Measurements from ENCODE around the gene BTBD9. TPM values are rescaled to one million over a fixed set of nuclear protein-coding genes. Genes with fewer than 3 reads are reported as not detected.
A peak's percentile ranks its signal among the peaks of the same experiment; 100 is the strongest.

BTBD9 gene
- total RNA-seq, 1 donor from 2014 or later, result 10.3 TPM

DNA sequence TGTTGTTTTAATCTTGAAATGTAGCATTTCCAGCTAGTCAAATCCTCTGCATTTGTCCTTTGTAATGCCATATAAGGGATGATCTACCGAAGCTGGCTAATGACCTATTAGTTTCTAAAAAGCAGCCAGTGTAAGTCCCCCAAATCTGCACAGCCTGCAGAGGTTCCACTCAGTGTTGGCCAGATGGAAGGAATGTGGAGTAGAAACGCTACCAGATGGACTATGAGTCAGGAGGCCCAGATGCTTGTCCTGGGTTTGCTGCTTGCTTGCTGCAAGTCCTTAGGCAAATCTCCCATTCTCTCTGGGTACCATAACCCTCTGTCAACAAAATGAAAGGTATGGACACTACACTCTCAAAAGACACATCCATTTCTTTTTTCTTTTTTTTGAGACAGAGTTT, 149.8 kb downstream of the BTBD9 start:
- TF ChIP-seq EZH2 (IDR thresholded peaks at IDR 0.05; ENCODE audit: insufficient read depth, low read length), result no peak
- TF ChIP-seq, protein P1, sequence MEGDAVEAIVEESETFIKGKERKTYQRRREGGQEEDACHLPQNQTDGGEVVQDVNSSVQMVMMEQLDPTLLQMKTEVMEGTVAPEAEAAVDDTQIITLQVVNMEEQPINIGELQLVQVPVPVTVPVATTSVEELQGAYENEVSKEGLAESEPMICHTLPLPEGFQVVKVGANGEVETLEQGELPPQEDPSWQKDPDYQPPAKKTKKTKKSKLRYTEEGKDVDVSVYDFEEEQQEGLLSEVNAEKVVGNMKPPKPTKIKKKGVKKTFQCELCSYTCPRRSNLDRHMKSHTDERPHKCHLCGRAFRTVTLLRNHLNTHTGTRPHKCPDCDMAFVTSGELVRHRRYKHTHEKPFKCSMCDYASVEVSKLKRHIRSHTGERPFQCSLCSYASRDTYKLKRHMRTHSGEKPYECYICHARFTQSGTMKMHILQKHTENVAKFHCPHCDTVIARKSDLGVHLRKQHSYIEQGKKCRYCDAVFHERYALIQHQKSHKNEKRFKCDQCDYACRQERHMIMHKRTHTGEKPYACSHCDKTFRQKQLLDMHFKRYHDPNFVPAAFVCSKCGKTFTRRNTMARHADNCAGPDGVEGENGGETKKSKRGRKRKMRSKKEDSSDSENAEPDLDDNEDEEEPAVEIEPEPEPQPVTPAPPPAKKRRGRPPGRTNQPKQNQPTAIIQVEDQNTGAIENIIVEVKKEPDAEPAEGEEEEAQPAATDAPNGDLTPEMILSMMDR (IDR thresholded peaks at IDR 0.05; ENCODE audit: insufficient read depth, low read depth, low read length), result no peak
- H3K27me3 Mint-ChIP-seq (ENCODE audit: low read depth, unreplicated experiment), result no peaks in the 10 kb centered on the region
- no peaks in the 10 kb centered on the region for H3K79me2 ChIP-seq (ENCODE audit: insufficient read depth, low read length)
- no peaks in the 10 kb centered on the region for H3K27me3 ChIP-seq (ENCODE audit: insufficient read depth, low read length)
- H4K20me1 ChIP-seq (ENCODE audit: insufficient read depth, low read length), result no peaks in the 10 kb centered on the region
- no peaks in the 10 kb centered on the region for H3K9me3 Mint-ChIP-seq (ENCODE audit: unreplicated experiment)
- no peak overlapping the region for H3K9ac ChIP-seq (ENCODE audit: low read length)
- H2AFZ ChIP-seq (ENCODE audit: low read depth, low read length), result no peak overlapping the region
- DNase-seq (ENCODE audit: low read depth), result peak; percentile 78
- no peaks in the 10 kb centered on the region for H3K4me1 ChIP-seq (ENCODE audit: insufficient read depth, low read length)
- no peak overlapping the region for H3K4me3 ChIP-seq (ENCODE audit: insufficient read depth, low read depth, low read length)
- H3K4me2 ChIP-seq (ENCODE audit: low read length), result no peak overlapping the region
- H3K27ac Mint-ChIP-seq (ENCODE audit: unreplicated experiment), result peak overlapping the region; percentile 6
- no peak for FAIRE-seq
- H3K9me3 ChIP-seq (ENCODE audit: insufficient read depth, low read depth, low read length), result no peaks in the 10 kb centered on the region
- H3K36me3 ChIP-seq (ENCODE audit: insufficient read depth, low read length), result no peaks in the 10 kb centered on the region
- H3K27ac ChIP-seq (ENCODE audit: low read depth, low read length), result no peak overlapping the region
- peaks cover 5% of the 10 kb centered on the region for H3K36me3 Mint-ChIP-seq (ENCODE audit: low read depth, unreplicated experiment)
- H3K4me3 Mint-ChIP-seq (ENCODE audit: unreplicated experiment), result no peak overlapping the region
- H3K4me1 Mint-ChIP-seq (ENCODE audit: low read depth, unreplicated experiment), result peaks cover 3% of the 10 kb centered on the region

DNA sequence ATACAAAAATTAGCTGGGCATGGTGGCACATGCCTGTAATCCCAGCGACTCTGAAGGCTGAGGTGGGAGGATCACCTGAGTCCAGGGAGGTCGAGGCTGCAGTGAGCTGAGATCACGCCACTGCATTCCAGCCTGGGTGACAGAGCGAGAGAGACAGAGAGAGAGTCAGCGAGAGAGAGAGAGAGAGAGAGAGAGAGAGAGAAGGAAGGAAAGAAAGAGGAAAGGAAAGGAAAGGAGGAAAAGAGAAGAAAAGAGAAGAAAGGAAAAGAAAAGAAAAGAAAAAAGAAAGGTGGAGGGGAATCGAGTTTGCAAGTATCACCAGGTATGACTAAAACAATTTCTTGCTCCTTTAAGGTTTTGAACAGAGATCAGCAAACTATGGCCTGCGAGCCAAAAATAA, 152.3 kb downstream of the BTBD9 start:
- Histone ChIP-seq H3K9me3 (ENCODE audit: insufficient read depth, low read depth, low read length) (no peaks in the 10 kb centered on the region), H3K4me2 (ENCODE audit: low read length) (no peak overlapping the region), H3K36me3 (ENCODE audit: insufficient read depth, low read length) (no peaks in the 10 kb centered on the region), H2AFZ (ENCODE audit: low read depth, low read length) (no peak overlapping the region), H3K4me1 (ENCODE audit: insufficient read depth, low read length) (no peaks in the 10 kb centered on the region), H3K9ac (ENCODE audit: low read length) (no peak overlapping the region), H3K27me3 (ENCODE audit: insufficient read depth, low read length) (no peaks in the 10 kb centered on the region), H4K20me1 (ENCODE audit: insufficient read depth, low read length) (no peaks in the 10 kb centered on the region), H3K4me3 (ENCODE audit: insufficient read depth, low read depth, low read length) (no peak overlapping the region), H3K27ac (ENCODE audit: low read depth, low read length) (no peak overlapping the region), H3K79me2 (ENCODE audit: insufficient read depth, low read length) (no peaks in the 10 kb centered on the region)
- TF ChIP-seq, protein P1 (IDR thresholded peaks at IDR 0.05; ENCODE audit: insufficient read depth, low read depth, low read length), result no peak
- no peak for TF ChIP-seq EZH2 (IDR thresholded peaks at IDR 0.05; ENCODE audit: insufficient read depth, low read length)
- H3K36me3 Mint-ChIP-seq (ENCODE audit: low read depth, unreplicated experiment), result peaks cover 5% of the 10 kb centered on the region
- no peak for DNase-seq (ENCODE audit: low read depth)
- H3K4me1 Mint-ChIP-seq (ENCODE audit: low read depth, unreplicated experiment), result peaks cover 3% of the 10 kb centered on the region
- H3K27me3 Mint-ChIP-seq (ENCODE audit: low read depth, unreplicated experiment), result no peaks in the 10 kb centered on the region
- no peak overlapping the region for H3K27ac Mint-ChIP-seq (ENCODE audit: unreplicated experiment)
- H3K9me3 Mint-ChIP-seq (ENCODE audit: unreplicated experiment), result no peaks in the 10 kb centered on the region
- FAIRE-seq, result no peak
- H3K4me3 Mint-ChIP-seq (ENCODE audit: unreplicated experiment), result no peak overlapping the region

DNA sequence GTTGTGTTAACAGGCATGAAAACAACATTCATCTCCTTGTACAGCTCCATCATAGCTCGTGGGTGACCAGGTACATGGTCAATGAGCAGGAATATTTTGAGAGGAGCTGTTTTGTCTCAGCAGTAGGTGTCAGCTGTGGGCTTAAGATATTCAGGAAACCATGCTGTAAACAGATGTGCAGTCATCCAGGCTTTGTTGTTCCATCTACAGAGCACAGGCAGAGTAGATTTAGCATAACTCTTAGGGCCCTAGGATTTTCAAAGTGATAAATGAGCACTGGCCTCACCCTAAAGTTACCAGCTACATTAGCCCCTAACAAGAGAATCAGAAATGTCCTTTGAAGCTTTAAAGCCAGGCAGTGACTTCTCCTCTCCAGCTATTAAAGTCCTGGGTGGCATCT, 154.2 kb downstream of the BTBD9 start:
- Histone ChIP-seq H3K9ac (ENCODE audit: low read length) (no peak overlapping the region), H3K79me2 (ENCODE audit: insufficient read depth, low read length) (no peaks in the 10 kb centered on the region), H4K20me1 (ENCODE audit: insufficient read depth, low read length) (no peaks in the 10 kb centered on the region), H2AFZ (ENCODE audit: low read depth, low read length) (no peak overlapping the region), H3K4me3 (ENCODE audit: insufficient read depth, low read depth, low read length) (no peak overlapping the region), H3K4me2 (ENCODE audit: low read length) (no peak overlapping the region), H3K36me3 (ENCODE audit: insufficient read depth, low read length) (no peaks in the 10 kb centered on the region), H3K27me3 (ENCODE audit: insufficient read depth, low read length) (no peaks in the 10 kb centered on the region), H3K27ac (ENCODE audit: low read depth, low read length) (no peak overlapping the region), H3K9me3 (ENCODE audit: insufficient read depth, low read depth, low read length) (no peaks in the 10 kb centered on the region), H3K4me1 (ENCODE audit: insufficient read depth, low read length) (no peaks in the 10 kb centered on the region)
- Mint-ChIP-seq H3K27me3 (ENCODE audit: low read depth, unreplicated experiment) (no peaks in the 10 kb centered on the region), H3K4me3 (ENCODE audit: unreplicated experiment) (no peak overlapping the region), H3K27ac (ENCODE audit: unreplicated experiment) (no peak overlapping the region), H3K36me3 (ENCODE audit: low read depth, unreplicated experiment) (peaks cover 5% of the 10 kb centered on the region), H3K4me1 (ENCODE audit: low read depth, unreplicated experiment) (peaks cover 3% of the 10 kb centered on the region), H3K9me3 (ENCODE audit: unreplicated experiment) (no peaks in the 10 kb centered on the region)
- no peak for TF ChIP-seq EZH2 (IDR thresholded peaks at IDR 0.05; ENCODE audit: insufficient read depth, low read length)
- TF ChIP-seq, protein P1 (IDR thresholded peaks at IDR 0.05; ENCODE audit: insufficient read depth, low read depth, low read length), result no peak
- DNase-seq (ENCODE audit: low read depth), result no peak
- FAIRE-seq, result no peak
